Activated B cell treated with CpG ODN at 0.5 μM for 24 hours (primary cell): ENCODE data around the gene HHIPL1. TPM values are rescaled to one million over a fixed set of nuclear protein-coding genes. Genes with fewer than 3 reads are reported as not detected.

ENCODE experiments used
- ATAC-seq: fragments of 200-7000 bp; cut with Tn5 transposase; one replicate; pipeline ENCODE4 v1.10.0; 2021; ENCODE audit warnings: low read depth, mild to moderate bottlenecking, moderate library complexity
- CTCF ChIA-PET: fragments of 350-600 bp; sonication (Branson Sonifier 250); formaldehyde crosslinking; loops from one replicate; lab custom pipeline; 2021; ENCODE audit warnings: antibody characterized with exemption; lab: Charles Lee
- POLR2A ChIA-PET: fragments of 350-600 bp; sonication (Branson Sonifier 250); formaldehyde crosslinking; loops from one replicate; lab custom pipeline; 2021; ENCODE audit warnings: antibody characterized with exemption; lab: Charles Lee
- DNase-seq: peaks from one replicate; pipeline ENCODE4 v3.0.0; 2022
- H3K27ac Mint-ChIP-seq: one replicate; pipeline ENCODE4 v1.8.0; 2020; ENCODE audit warnings: mixed read lengths
- H3K27me3 Mint-ChIP-seq: one replicate; pipeline ENCODE4 v1.8.0; 2021; ENCODE audit warnings: mixed read lengths
- H3K36me3 Mint-ChIP-seq: one replicate; pipeline ENCODE4 v1.8.0; 2021; ENCODE audit warnings: low read depth, mixed read lengths
- H3K4me1 Mint-ChIP-seq: one replicate; pipeline ENCODE4 v1.8.0; 2021; ENCODE audit warnings: mixed read lengths
- H3K4me3 Mint-ChIP-seq: one replicate; pipeline ENCODE4 v1.8.0; 2020; ENCODE audit warnings: mild to moderate bottlenecking, mixed read lengths
- H3K9me3 Mint-ChIP-seq: one replicate; pipeline ENCODE4 v1.8.0; 2020; ENCODE audit warnings: mixed read lengths
- CTCF ChIP-seq: fragments of 200-600 bp; IDR thresholded peaks from one replicate; pipeline ENCODE4 v1.8.0; 2022; ENCODE audit warnings: antibody characterized with exemption, mild to moderate bottlenecking
- intact Hi-C: fragments of 100-400 bp; cut with micrococcal nuclease; formaldehyde crosslinking; loops from one replicate; pipeline ENCODE4 v1.15.1; 2024
- total RNA-seq: library from RNA; stranded (reverse); gene quantifications from 2 replicates; pipeline ENCODE4 v1.2.3, GENCODE V29; 2022

Gene HHIPL1
- total RNA-seq, 1 donor from 2014 or later = not detected

- Mint-ChIP-seq H3K36me3 (no peaks in the 10 kb centered on the region), H3K27me3 (peaks cover 22% of the 10 kb centered on the region), H3K27ac (no peak overlapping the region), H3K4me3 (no peak overlapping the region), H3K4me1 (peaks cover 6% of the 10 kb centered on the region), H3K9me3 (peaks cover 3% of the 10 kb centered on the region)
- POLR2A ChIA-PET = no interaction called here
- no peak for TF ChIP-seq CTCF
- DNase-seq = no peak
- intact Hi-C loops = no loop called here
- ATAC-seq = no peak
- CTCF ChIA-PET = no interaction called here
Observed at GRCh38 chr14:99673305-99674063, 28.6 kb downstream of the HHIPL1 start.

- peaks cover 6% of the 10 kb centered on the region for H3K4me1 Mint-ChIP-seq
- DNase-seq (no peak), ATAC-seq (no peak)
- no peaks in the 10 kb centered on the region for H3K36me3 Mint-ChIP-seq
- peaks cover 7% of the 10 kb centered on the region for H3K9me3 Mint-ChIP-seq
- CTCF ChIA-PET = no interaction called here
- intact Hi-C loops = no loop called here
- H3K27me3 Mint-ChIP-seq = peaks cover 22% of the 10 kb centered on the region
- no peak for TF ChIP-seq CTCF
- H3K4me3 Mint-ChIP-seq = no peak overlapping the region
- POLR2A ChIA-PET = no interaction called here
- no peak overlapping the region for H3K27ac Mint-ChIP-seq
Observed at GRCh38 chr14:99674064-99674650, 29.2 kb downstream of the HHIPL1 start.

GRCh38 chr14:99674776-99675381 lies 29.9 kb downstream of the HHIPL1 start:
- no peak for ATAC-seq
- no peak overlapping the region for H3K27ac Mint-ChIP-seq
- CTCF ChIA-PET = no interaction called here

GRCh38 chr14:99675382-99675835 lies 30.5 kb downstream of the HHIPL1 start:
- no peak overlapping the region for H3K27ac Mint-ChIP-seq
- no peak overlapping the region for H3K4me3 Mint-ChIP-seq
- DNase-seq (no peak), ATAC-seq (no peak)
- TF ChIP-seq CTCF = no peak
- intact Hi-C loops = no loop called here
- peaks cover 7% of the 10 kb centered on the region for H3K9me3 Mint-ChIP-seq
- peaks cover 22% of the 10 kb centered on the region for H3K27me3 Mint-ChIP-seq
- CTCF ChIA-PET = no interaction called here
- H3K4me1 Mint-ChIP-seq = peaks cover 6% of the 10 kb centered on the region
- POLR2A ChIA-PET = no interaction called here
- H3K36me3 Mint-ChIP-seq = no peaks in the 10 kb centered on the region

More at GRCh38 chr14:99674776-99675381, 29.9 kb downstream of the HHIPL1 start:
- no peak overlapping the region for H3K4me3 Mint-ChIP-seq
- peaks cover 22% of the 10 kb centered on the region for H3K27me3 Mint-ChIP-seq
- intact Hi-C loops = no loop called here
- H3K4me1 Mint-ChIP-seq = peaks cover 6% of the 10 kb centered on the region
- H3K9me3 Mint-ChIP-seq = peaks cover 7% of the 10 kb centered on the region
- no peak for DNase-seq
- no peaks in the 10 kb centered on the region for H3K36me3 Mint-ChIP-seq
- POLR2A ChIA-PET = no interaction called here
- no peak for TF ChIP-seq CTCF

GRCh38 chr14:99675951-99676350 lies 31.0 kb downstream of the HHIPL1 start:
- Mint-ChIP-seq H3K27ac (no peak overlapping the region), H3K4me3 (no peak overlapping the region), H3K27me3 (peaks cover 17% of the 10 kb centered on the region), H3K9me3 (peaks cover 7% of the 10 kb centered on the region), H3K36me3 (no peaks in the 10 kb centered on the region), H3K4me1 (peaks cover 6% of the 10 kb centered on the region)
- ATAC-seq = no peak
- no peak for DNase-seq
- TF ChIP-seq CTCF = no peak
- ChIA-PET POLR2A (no interaction called here), CTCF (no interaction called here)
- intact Hi-C loops = no loop called here
